K562 (cell line): ENCODE measurements around the gene SEC16A. TPM values are rescaled to one million over a fixed set of nuclear protein-coding genes. Genes with fewer than 3 reads are reported as not detected.

Experiments used
- ATAC-seq: fragments of 200-7000 bp; cut with Tn5 transposase; 3 replicates; pipeline ENCODE4 v1.9.1; 2020; ENCODE audit warnings: moderate library complexity
- BruUV-seq: library from RNA; stranded (reverse); fragments of 400-500 nt; replicated peaks from 2 replicates; lab custom pipeline; 2021; lab: Mats Ljungman, UMichigan
- CTCF ChIA-PET: fragments of 300-600 bp; formaldehyde crosslinking; extraction: SDS; loops from one replicate; lab custom pipeline; 2021; ENCODE audit warnings: low intra/inter-chr PET ratio; lab: Yijun Ruan, JAX
- POLR2A ChIA-PET: fragments of 300-600, 350-650 bp; sonication (Branson Sonifier 250); formaldehyde crosslinking; extraction: SDS; loops from one replicate; lab custom pipeline; 2021; ENCODE audit warnings: antibody characterized with exemption, inconsistent platforms; lab: Yijun Ruan, JAX
- DNase-seq, 4 experiments: peaks; one replicate each; pipeline versions ENCODE4 v3.0.0 to v3.0.0-alpha.2; 2011 to 2018; ENCODE audit warnings: low spot score in 3 of 4, mixed read lengths in 3 of 4; ENCODE audit errors: extremely low read depth in 1 of 4
- FAIRE-seq: peaks from 2 replicates; lab custom pipeline; 2011; peaks lifted over from hg19 to GRCh38; lab: Jason Lieb, UNC
- H2AFZ ChIP-seq: 2 replicates; pipeline ENCODE4 v1.6.0; 2011; ENCODE audit warnings: low read depth, low read length, control low read depth, inconsistent platforms
- H3K27ac ChIP-seq: fragments of 200-600 bp; 3 replicates; pipeline ENCODE4 v1.8.0; 2011; ENCODE audit warnings: low read depth, mild to moderate bottlenecking, control low read depth, inconsistent platforms, low read length, moderate library complexity, mixed read lengths; ENCODE audit errors: extremely low read depth
- H3K27me3 ChIP-seq, 2 experiments: fragments of 300-600 bp in 1 of 2; 2 replicates in 1 of 2; 3 replicates in 1 of 2; pipeline versions ENCODE4 v1.6.0 to v1.8.0; 2011; ENCODE audit warnings: inconsistent platforms in 2 of 2, low read length in 2 of 2, mild to moderate bottlenecking in 1 of 2, mixed read lengths in 1 of 2, moderate library complexity in 1 of 2; ENCODE audit not compliant: control insufficient read depth in 2 of 2, insufficient read depth in 2 of 2
- H3K36me3 ChIP-seq: fragments of 300-600 bp; 3 replicates; pipeline ENCODE4 v1.8.0; 2011; ENCODE audit warnings: mild to moderate bottlenecking, low read length, inconsistent platforms; ENCODE audit not compliant: control insufficient read depth, insufficient read depth
- H3K4me1 ChIP-seq, 2 experiments: fragments of 200-600 bp in 1 of 2; replicated peaks in 1 of 2; 2 replicates in 1 of 2; 3 replicates in 1 of 2; pipeline versions ENCODE4 v1.5.1 to v1.8.0; 2011; ENCODE audit warnings: inconsistent platforms in 2 of 2, low read length in 2 of 2, mild to moderate bottlenecking in 1 of 2, mixed read lengths in 1 of 2, moderate library complexity in 1 of 2; ENCODE audit not compliant: control insufficient read depth in 2 of 2, insufficient read depth in 2 of 2
- H3K4me2 ChIP-seq: 2 replicates; pipeline ENCODE4 v1.6.1; 2011; ENCODE audit warnings: low read length, control low read depth, inconsistent platforms, mixed read lengths; ENCODE audit not compliant: insufficient read depth
- H3K4me3 ChIP-seq: fragments of 200-600 bp; sonication (generic), shearing (Covaris generic); 2 replicates; pipeline ENCODE4 v1.5.1; 2016; ENCODE audit warnings: control low read depth, inconsistent platforms
- H3K79me2 ChIP-seq: fragments of 200-600 bp; 3 replicates; pipeline ENCODE4 v1.8.0; 2011; ENCODE audit warnings: low read length, inconsistent platforms; ENCODE audit not compliant: control insufficient read depth, insufficient read depth
- H3K9ac ChIP-seq, 2 experiments: 2 replicates each; pipeline versions ENCODE4 v1.6.0 to v1.6.1; 2011; ENCODE audit warnings: low read depth in 2 of 2, low read length in 2 of 2, control low read depth in 1 of 2, inconsistent platforms in 1 of 2, mild to moderate bottlenecking in 1 of 2, mixed read lengths in 1 of 2; ENCODE audit not compliant: insufficient read depth in 1 of 2
- H3K9me1 ChIP-seq: one replicate; pipeline ENCODE4 v1.6.0; 2011; ENCODE audit warnings: inconsistent platforms, mild to moderate bottlenecking, low read length, moderate library complexity; ENCODE audit not compliant: control insufficient read depth, insufficient read depth
- H3K9me3 ChIP-seq: replicated peaks from 2 replicates; pipeline ENCODE4 v1.5.1; 2011; ENCODE audit warnings: low read depth, low read length, inconsistent platforms; ENCODE audit not compliant: control insufficient read depth, insufficient read depth
- H4K20me1 ChIP-seq: replicated peaks from 2 replicates; pipeline ENCODE4 v1.6.1; 2011; ENCODE audit warnings: low read length, inconsistent platforms, mixed read lengths; ENCODE audit not compliant: control insufficient read depth, insufficient read depth
- CBFA2T2 ChIP-seq: fragments of 450-650 bp; conservative IDR thresholded peaks from 2 replicates; pipeline ENCODE4 v1.6.1; 2017; ENCODE audit warnings: mild to moderate bottlenecking
- CHD7 ChIP-seq: fragments of 200-600 bp; sonication (generic); IDR thresholded peaks from one replicate; pipeline ENCODE4 v1.6.1; 2012; ENCODE audit warnings: mild to moderate bottlenecking, low read depth, low read length, inconsistent platforms
- E4F1 ChIP-seq: fragments of 250-450 bp; sonication (Bioruptor Pico); IDR thresholded peaks from 2 replicates; pipeline ENCODE4 v1.5.0; 2021; ENCODE audit warnings: mild to moderate bottlenecking, borderline replicate concordance
- FIP1L1 ChIP-seq: fragments of 200-400 bp; formaldehyde crosslinking; IDR thresholded peaks from 2 replicates; pipeline ENCODE4 v1.6.1; 2018; ENCODE audit warnings: mild to moderate bottlenecking, low read depth, low read length; ENCODE audit not compliant: poor library complexity, severe bottlenecking
- HEY1 ChIP-seq: fragments of 250-450 bp; sonication (Bioruptor Pico); IDR thresholded peaks from 2 replicates; pipeline ENCODE4 v1.5.0; 2020; ENCODE audit warnings: mild to moderate bottlenecking, moderate library complexity, borderline replicate concordance
- POLR2G ChIP-seq: fragments of 200-400 bp; formaldehyde crosslinking; IDR thresholded peaks from 2 replicates; pipeline ENCODE4 v1.6.1; 2017; ENCODE audit warnings: low read depth, mild to moderate bottlenecking, antibody characterized with exemption, low read length, moderate library complexity
- WGBS: fragments of 100-300 bp; shearing (Covaris generic); methylation state at CpG from one replicate; pipeline ENCODE4 v1.1.6; 2016; ENCODE audit warnings: low coverage, mixed read lengths; ENCODE audit not compliant: insufficient coverage; ENCODE audit errors: missing lambda C conversion rate; 5-methylcytosine and 5-hydroxymethylcytosine counted together
- in situ Hi-C: fragments of 300-500 bp; cut with MboI; formaldehyde crosslinking; loops from 4 replicates; pipeline ENCODE4 v1.15.0; 2018; ENCODE audit warnings: inconsistent platforms, mixed read lengths
- intact Hi-C: fragments of 100-400 bp; cut with micrococcal nuclease; formaldehyde crosslinking; loops from 2 replicates; pipeline ENCODE4 v1.14.2; 2022
- polyA plus RNA-seq, 8 experiments: library from polyadenylated mRNA; depleted of rRNA in 4 of 8; stranded (reverse) in 5 of 8; unstranded in 3 of 8; fragments of >200 nt; fragmentation: Nextera tagmentation in 2 of 8; fragmentation: Illumina TruSeq in 1 of 8; extraction: Ambion mirVana in 2 of 8; extraction: Trizol in 1 of 8; gene quantifications; 2 replicates each; pipeline versions ENCODE4 v1.2.1 to v1.2.3, GENCODE V29; 2011 to 2014; ENCODE audit warnings: inconsistent platforms in 1 of 8, missing spikeins in 1 of 8
- total RNA-seq, 7 experiments: library from RNA; depleted of rRNA in 6 of 7; stranded (reverse); fragments of >200 nt in 6 of 7; fragmentation: Illumina TruSeq in 2 of 7; extraction: Trizol in 2 of 7; gene quantifications; 2 replicates each; pipeline versions ENCODE4 v1.2.1 to v1.2.3, GENCODE V29; 2011 to 2021; ENCODE audit warnings: low replicate concordance in 1 of 7

Gene SEC16A
- total and polyA plus RNA-seq, 9 of the 15 experiments (the other 6 are each of a cell fraction or from before 2014, with no cell fraction given), result 8.3 to 62.8 (median 14.0) TPM

GRCh38 chr9:136511144-136511669 is 28.4 kb upstream of the SEC16A start:
- WGBS, result 90% methylated on average over 17 of the region's 28 CpGs
- ChIA-PET POLR2A (no interaction called here), CTCF (no interaction called here)
- H3K4me1 ChIP-seq, result peaks cover 16 to 60% of the 10 kb centered on the region in 2 experiments
- H3K9me3 ChIP-seq, result no peaks in the 10 kb centered on the region
- 0 out of 2 replicates have a peak overlapping the region, but pooled peaks have one; percentile 28 for H3K4me3 ChIP-seq
- no peak for DNase-seq
- H4K20me1 ChIP-seq, result no peaks in the 10 kb centered on the region
- H3K79me2 ChIP-seq, result peaks cover 7% of the 10 kb centered on the region; the same call in 1 of the 3 replicates
- no TSS peak for BruUV-seq
- FAIRE-seq, result no peak
- H3K36me3 ChIP-seq, result peaks cover 77% of the 10 kb centered on the region; the same call in 2 of the 3 replicates
- intact Hi-C loops (no loop called here), in situ Hi-C loops (no loop called here)
- H3K4me2 ChIP-seq, result peak overlapping the region; percentile 74
- ATAC-seq, result no peak
- no peaks in the 10 kb centered on the region for H3K27me3 ChIP-seq
- peak overlapping the region; percentile 70 to 93 for H3K9ac ChIP-seq
- H2AFZ ChIP-seq, result peak overlapping the region; percentile 76
- H3K27ac ChIP-seq, result peak overlapping the region; percentile 78
- peaks cover 6% of the 10 kb centered on the region for H3K9me1 ChIP-seq
- TF ChIP-seq CBFA2T2 (no peak), HEY1 (no peak), CHD7 (no peak), POLR2G (no peak), E4F1 (CRISPR knock-in tag) (no peak), FIP1L1 (peak; percentile 0)
